HG02571 (cell line): ENCODE data around the gene P2RX2.

Experiments used
- ATAC-seq: cut with Tn5 transposase; IDR thresholded peaks from one replicate; pipeline ENCODE4 v1.9.1; 2021; ENCODE audit warnings: mild to moderate bottlenecking, moderate library complexity; ENCODE audit not compliant: unreplicated experiment

The P2RX2 gene

GRCh38 chr12:132602572-132603239 lies 15.9 kb upstream of the P2RX2 start:
- ATAC-seq: no peak

- ATAC-seq: no peak
Observed at GRCh38 chr12:132603240-132604150, 15.1 kb upstream of the P2RX2 start.

- no peak for ATAC-seq
Observed at GRCh38 chr12:132604151-132604618, 14.4 kb upstream of the P2RX2 start.

- no peak for ATAC-seq
Observed at GRCh38 chr12:132604668-132605441, 13.7 kb upstream of the P2RX2 start.

GRCh38 chr12:132605892-132606291 lies 12.7 kb upstream of the P2RX2 start:
- no peak for ATAC-seq

GRCh38 chr12:132606466-132606865 lies 12.1 kb upstream of the P2RX2 start:
- no peak for ATAC-seq

- no peak for ATAC-seq
Observed at GRCh38 chr12:132606927-132607326, 11.6 kb upstream of the P2RX2 start.

- ATAC-seq: no peak
Observed at GRCh38 chr12:132608231-132609171, 10.1 kb upstream of the P2RX2 start.

- no peak for ATAC-seq
Observed at GRCh38 chr12:132610051-132610759, 8.4 kb upstream of the P2RX2 start, which contains the start of gene LRCOL1. TSS of gene LRCOL1 (minus strand) at chr12:132610582. CDS start at chr12:132606251, 4,331 bp downstream.

GRCh38 chr12:132610866-132611602 lies 7.5 kb upstream of the P2RX2 start:
- ATAC-seq: no peak

- no peak for ATAC-seq
Observed at GRCh38 chr12:132611620-132612019, 7.0 kb upstream of the P2RX2 start.

- no peak for ATAC-seq
Observed at GRCh38 chr12:132614029-132614428, 4.5 kb upstream of the P2RX2 start.

- ATAC-seq: no peak
Observed at GRCh38 chr12:132614861-132615578, 3.6 kb upstream of the P2RX2 start.

GRCh38 chr12:132615579-132616038 lies 3.0 kb upstream of the P2RX2 start:
- ATAC-seq: no peak

GRCh38 chr12:132617135-132617701 lies 1.4 kb upstream of the P2RX2 start:
- no peak for ATAC-seq

GRCh38 chr12:132617822-132618682 lies 524 bp upstream of the P2RX2 start:
- ATAC-seq: no peak

GRCh38 chr12:132619071-132619385 lies 452 bp downstream of the P2RX2 start:
- ATAC-seq: no peak
